T-helper 2 cell (primary cell): ENCODE data around the gene FAM20A.
A peak's percentile ranks its signal among the peaks of the same experiment; 100 is the strongest.

ENCODE experiments used
- DNase-seq, 5 experiments: peaks; one replicate each; pipeline versions ENCODE4 v3.0.0 to v3.0.0-alpha.2; 2012 to 2022

The FAM20A gene

DNA sequence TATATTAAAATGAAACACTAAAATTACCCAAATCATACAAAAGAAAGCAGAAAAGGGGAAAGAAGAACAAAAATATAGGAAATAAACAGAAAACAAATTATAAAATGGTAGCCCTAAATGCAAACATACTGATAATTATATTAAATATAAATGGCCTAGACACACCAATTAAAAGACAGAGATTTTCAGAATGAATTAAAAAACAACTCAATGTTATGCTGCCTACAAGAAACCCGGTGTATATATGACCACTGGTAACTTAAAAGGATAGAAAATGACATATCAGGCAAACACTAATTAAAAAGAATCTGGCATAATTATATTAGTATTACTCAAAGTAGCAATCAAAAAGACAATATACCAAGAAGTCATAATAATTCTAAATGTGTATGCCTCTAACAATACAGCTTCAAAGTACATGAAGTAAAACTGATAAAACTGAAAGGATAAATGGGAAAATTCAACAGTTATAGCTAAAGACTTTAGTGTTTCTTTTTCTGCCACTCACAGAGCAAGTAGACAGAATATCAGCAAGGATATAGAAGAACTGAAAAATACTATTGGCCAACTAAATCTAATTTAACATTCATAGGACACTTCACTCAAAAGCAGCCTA is 7.5 kb upstream of the FAM20A start:
- no peak for DNase-seq

DNA sequence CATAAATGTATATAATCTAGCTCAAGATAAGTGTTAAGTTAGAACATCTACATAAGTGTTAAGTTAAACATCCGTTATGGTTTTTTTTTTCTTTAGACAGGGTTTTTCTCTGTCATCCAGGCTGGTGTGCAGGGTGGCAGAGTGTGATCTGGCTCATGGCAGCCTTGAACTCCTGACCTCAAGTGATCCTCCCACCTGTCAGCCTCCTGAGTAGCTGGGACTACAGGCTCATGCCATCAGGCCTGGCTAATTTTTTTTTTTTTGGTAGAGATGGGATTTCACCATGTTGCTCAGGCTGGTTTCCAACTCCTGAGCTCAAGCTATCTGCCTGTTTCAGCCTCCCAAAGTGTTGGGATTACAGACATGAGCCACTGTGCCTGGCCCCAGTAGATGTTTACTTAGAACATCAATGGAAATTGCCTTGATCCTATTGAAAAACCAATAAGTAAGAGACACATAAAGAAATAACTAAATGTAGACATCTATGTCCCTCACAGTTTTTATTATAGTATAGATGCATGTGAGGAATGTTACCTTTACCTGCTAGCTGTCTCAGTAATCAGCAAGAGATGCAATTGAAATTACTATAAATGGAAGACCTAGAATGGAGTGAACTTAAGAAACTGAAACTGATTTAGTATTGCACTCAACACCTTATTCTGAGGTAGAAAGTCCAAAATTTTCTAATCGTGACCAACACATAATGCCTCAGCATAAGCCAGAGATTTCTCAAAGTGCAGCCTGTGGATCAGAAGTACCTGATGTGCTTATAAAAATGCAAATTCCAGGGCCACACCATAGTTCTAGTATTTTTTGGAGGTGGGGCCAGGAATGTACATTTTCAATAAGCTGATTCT is 5.5 kb upstream of the FAM20A start:
- no peak for DNase-seq

DNA sequence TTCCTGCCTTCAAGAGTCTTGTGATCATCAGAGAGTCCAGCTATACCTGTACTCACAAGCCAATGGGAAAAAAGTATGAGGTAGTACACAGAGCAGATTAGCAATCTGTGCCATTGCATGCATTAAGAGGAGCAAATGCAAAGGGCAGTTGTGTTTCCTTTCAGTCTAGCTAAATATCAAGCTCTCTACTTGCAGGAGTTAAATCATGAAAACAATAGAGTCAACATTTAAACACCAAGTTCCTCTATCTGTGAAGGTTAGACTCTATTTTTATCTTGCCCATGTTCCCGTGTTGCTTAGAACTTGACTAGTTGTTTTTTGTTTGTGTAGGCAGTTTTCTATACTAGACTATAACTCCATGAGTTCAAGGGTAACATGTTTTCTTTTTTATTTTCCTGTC is 4.7 kb upstream of the FAM20A start:
- DNase-seq: no peak

DNA sequence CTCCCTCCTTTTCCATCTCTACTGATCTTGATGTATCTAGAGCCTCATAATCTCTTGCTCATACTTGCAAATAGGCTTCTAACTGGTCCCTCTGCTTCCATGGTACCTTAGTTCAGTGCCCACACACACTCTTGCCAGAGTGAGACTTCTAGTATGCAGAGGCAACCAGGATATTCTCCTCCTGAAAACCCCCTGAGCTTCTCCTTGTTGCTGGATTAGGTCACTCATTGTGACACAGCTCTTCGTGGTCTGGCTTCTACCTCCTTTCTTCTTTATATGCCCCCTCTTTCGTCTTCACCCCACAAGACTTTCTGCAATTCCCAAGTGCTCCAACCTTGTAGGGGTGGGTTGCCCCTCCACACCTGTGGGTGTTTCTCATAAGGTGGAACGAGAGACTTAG is 2.5 kb upstream of the FAM20A start:
- DNase-seq: no peak

DNA sequence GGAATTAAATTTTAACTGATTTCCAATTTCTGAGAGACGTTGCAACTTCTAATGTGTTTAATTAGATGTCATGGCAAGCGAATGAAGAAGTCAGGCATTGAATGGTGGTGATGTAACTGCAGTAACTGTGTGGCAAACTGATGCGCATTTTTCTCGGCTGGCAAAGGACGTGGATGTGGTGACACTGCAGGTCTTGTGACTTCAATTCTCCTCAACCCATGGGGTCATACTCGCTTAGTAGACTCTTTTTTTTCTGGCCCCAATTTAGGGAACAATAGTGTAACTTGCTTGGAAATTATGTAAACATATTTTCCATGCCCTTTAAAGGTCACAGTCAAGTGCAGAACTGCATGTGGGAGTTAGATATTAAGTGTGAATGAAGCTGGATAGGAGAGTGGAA is 1.9 kb upstream of the FAM20A start:
- no peak for DNase-seq

DNA sequence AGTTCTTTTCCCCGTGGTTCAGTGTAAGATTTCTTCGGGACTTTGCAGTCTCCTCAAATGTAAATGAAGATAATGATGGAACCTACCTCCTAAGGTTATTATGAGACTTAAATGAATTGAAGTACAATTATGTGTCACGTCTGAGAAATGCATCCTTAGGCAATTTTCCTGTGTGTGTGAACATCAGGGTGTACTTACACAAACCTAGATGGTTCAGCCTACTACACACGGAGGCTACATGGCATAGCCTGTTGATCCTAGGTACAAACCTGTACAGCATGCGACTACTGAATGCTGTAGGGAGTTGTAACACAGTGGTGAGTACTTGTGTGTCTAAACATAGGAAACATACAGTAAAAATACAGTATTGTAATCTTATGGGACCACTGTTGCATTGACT is 1.1 kb upstream of the FAM20A start:
- no peak for DNase-seq

DNA sequence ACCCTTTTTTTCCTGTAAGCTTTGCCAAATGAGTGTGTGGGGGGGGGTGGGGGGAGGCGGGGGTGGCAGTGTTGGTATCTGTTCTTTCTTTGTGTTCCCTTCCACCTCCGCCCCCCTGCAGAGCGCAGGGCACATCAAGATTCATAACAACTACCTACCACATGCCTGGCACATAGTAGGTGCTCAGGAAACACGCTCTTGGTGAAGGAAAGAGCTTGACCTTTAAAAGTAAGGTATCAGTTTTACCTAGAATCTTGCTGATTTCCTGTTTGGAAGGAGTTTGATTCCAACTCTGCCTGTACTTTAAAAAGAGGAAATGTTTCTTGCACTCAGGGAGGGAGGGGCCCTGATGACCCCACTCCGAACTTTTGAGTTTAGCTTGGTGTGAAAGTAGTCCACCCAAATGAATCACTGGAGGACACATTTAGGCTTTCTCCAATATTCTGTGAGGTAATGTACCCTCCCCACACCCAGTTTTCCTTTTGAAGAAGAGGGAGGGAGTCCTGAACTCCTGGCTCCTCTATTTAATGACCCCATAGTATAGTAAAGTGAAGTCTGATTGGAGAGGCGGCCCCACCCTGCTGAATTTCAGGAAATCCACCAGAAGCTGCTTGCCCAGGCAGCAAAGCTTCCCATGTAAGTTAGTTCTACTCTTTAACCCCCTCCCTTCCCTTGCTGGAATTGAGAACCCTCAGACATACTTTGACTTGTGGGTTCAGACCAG is 560 bp upstream of the FAM20A start:
- DNase-seq: no peak

DNA sequence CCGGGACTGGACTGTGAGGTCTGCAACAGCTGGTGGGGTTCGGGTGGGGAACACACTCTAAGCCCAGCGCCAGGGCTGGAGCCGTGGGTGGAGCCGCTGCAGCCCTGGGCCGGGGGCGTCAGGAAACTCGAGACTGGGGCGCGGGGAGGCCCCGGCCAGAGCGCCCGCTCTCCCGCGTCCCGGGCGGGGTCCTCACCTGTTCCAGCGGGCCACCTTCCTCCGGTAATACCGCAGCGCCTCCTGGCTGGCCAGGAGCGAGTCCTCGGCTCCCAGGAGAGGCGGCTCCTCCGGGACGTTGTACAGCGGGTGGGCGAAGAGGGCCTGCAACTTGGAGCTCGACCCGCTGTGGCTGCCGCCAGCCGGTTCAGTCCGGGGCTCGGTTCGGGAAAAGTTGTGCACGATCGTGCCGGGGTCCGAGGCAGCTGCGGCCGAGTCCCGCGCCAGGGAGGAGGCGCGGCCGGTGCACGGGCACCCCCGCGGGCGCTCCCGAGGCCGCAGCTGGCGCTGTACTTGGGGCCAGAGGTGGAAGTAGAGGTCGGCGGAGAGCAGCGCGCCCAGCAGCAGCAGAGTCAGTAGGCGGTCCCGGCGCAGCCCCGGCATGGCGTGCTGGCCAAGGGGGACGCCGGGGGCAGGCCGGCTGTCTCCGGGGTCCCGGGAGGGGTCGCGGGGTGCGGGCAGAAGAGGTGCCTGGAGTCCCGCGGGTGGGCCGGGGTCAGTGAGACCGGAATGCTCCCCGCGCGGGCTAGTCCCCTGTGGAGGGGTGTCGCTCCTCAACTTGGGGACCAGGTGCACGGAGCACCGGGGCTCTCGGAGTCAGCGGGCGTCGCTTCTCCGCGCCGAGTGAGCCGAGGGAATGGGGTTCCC is 868 bp downstream of the FAM20A start:
- peak in 2 of 5 experiments; percentile 9 for DNase-seq

DNA sequence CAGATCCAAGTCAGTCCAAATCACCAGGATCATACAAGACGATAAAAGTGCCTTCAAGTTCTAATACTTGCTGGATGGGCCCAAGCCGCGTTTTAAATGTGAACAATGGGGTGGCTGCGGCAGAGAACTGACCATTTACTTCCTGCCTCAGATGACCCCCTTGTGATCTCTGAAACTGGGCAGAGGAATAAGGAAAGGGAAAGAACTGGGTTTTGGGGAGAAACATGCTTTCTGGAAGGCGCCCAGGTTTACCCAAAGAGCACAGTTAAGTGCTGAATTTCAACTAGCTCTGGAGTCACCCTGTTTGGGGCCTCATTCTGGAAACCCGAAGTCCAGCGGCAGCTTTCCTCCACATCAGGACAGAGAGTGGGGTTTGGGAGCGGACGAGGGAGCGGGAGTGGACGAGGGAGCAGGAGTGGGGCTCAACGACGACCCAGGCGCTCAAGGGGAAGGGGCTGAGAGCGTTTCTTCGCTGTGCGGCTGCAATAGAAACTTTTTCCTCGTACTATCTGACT is 1.6 kb downstream of the FAM20A start:
- DNase-seq: no peak

DNA sequence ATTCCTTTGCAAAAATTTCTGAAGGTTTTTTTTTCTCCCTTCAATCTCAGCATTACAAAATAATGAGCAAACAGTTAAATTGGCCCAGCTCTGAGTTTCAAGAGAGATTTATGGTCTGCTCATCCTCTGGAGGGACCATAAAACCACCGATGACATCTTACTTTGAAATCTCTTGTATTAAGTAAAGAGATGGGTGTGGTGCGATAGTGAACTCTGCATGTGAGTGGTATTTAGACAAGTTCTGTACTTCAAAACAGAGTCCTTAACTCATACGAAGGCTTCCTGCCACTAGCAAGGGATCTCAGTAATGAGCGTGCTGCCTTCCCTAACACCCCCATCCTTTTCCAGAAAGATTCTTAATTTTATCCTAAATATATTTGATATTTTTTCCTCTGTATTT is 2.1 kb downstream of the FAM20A start:
- no peak for DNase-seq

DNA sequence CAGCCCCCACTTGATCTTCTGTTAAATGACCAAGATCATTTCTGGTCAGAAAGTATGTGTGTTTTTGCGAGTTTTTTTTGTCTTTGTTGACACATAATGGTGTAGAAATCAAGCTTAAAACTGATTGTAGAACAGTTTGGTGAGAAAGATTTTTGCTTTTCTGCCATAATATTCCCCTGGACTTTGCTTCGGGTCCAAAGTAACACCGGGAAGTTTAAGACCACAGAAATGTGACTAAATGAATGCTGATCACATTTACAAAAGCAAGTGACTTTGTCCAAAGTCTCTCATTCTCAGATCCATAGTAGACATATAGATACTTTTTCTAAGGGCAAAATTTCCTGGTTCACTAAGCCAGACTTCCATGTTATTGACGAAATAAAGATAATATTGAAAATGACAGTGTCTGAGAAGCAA is 2.6 kb downstream of the FAM20A start:
- DNase-seq: no peak

DNA sequence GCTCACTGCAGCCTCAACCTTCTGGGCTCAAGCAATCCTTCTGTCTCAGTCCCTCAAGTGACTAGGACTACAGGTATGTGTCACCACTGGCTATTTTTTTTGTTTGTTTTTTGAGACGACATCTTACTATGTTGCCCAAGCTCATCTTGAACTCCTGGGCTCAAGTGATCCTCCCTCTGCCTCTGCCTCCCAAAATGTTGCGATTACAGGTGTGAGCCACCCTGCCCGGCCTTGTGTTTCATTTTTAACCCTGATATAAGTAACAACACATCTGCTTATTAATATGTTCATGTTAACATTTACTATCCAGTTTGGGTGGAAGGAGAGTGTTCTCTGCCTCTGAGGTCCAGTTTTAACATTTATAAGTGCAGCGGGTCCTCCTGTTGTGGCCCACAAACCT is 3.1 kb downstream of the FAM20A start:
- DNase-seq: no peak

DNA sequence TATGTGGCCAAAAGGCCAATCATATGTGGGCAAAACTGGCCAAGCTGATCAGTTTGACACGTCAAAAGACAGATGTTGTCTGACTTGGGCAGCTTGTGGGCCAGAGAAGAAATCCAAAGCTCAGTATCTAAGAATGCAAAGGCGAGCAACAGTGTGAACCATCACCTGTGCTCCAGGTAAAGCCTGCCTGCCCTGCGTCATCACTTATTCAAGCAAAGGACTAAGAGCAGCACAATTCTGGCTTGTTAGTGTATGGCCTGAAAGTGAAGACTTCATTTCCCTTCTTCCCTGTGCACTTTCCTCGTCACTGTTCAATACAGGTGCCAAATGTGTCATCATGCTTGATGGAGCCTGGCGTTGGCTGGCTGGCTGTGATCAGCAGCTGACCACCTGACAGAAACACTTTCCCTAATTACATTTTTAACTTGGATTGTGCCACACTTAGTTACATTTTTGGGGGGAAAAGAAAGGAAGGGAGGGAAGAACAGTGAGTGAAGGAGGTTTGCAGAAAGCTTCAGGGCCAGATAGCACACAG is 4.7 kb downstream of the FAM20A start:
- no peak for DNase-seq

DNA sequence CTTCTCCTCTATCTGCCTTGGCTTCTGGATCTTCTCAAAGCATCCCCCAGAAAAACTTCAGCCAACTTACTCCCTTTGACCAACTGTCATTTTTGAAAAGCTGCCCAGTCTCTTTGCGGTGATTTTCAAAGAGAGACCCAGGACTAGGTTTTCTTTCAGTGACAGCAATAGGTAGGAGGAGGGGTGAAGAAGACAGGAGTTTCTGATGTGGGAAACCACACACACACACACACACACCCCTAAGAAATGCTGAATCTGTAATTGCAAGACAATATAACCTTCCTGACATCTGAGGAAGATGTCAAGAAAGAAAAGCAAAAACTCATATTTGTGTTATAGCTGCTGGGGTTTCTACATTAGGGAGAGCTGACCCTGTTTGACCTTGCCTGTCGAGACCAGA is 5.2 kb downstream of the FAM20A start:
- DNase-seq: peak in 1 of 5 experiments; percentile 20

DNA sequence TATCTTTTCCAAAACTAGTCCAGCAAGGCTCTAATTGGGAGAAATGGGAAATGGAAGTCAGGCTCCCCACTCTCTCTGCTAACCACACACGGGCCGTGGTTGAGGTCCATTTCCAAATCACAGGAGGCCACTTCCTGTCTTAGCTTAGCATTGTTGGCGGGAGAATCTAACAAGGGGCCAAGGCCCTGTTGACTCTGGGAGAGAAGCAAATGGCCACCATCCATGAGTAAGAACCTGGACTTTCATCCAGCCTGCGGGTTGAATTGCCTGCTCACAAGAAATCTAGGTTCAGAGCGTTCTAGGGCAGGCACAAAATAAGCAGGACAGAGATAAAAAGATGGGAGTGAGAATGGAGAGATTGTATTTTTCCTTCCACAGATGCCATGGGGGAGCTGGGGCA is 5.7 kb downstream of the FAM20A start:
- no peak for DNase-seq

DNA sequence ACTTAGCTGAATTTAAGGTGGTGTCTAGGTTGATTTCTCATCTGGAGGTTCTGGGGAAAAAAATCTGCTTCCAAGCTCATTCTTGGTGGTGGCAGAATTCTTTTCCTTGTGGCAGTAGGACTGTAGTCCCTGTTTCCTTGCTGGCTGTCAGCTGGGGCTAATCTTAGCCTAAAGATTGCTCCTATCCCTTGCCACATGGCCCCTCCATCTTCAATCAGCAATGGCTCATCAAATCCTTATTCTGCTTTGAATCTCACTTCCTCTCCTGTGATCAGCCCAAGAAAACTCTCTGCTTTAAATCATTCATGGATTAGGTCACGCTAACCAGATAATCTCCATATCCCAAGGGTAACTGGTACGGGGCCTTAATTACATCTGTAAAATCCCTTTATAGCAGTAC is 6.6 kb downstream of the FAM20A start:
- no peak for DNase-seq

DNA sequence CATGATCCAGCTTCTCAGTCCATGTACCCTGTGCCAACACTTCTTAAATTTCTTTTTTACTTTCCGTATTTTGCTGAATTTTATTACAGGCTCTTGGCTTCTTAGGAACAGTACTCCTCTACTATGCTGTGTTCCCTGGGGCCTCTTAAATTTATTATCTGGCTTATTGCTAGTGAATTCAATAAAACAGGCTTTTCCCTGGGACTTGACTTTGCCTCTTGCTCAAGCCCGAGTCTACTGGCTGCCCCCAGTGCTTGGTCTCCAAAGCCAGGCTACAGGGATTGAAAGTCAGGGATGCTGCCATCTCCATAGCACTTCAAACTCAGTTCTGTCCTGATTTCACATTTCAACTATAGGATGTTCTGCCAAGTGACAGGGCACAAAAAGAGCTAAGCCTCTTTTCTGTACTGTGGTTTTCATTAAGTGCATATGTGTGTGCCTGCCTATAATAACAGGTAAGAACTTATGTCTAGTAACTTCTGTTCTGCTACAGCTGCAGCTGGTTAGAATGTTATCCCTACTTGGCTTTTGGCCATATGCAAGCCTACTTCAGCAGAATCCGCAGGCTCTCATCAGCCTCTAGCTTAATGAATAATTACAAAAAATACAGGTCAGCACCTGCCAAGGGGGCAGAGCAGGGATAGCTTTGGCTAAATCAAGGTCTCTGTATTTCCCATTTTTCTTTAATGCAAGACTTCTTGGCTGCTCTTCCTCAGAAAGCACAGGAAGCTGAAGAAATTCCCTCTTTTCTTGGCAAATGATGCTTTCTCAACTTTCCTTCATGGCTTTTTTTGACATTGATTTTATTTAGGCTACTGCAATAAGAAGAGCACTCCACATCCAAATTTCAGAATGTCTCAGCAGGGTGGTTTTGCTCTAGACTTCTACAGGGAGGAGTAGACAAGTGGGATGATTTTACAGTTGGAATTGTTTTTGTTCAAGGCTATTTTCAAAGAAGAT is 8.2 kb downstream of the FAM20A start:
- no peak for DNase-seq

DNA sequence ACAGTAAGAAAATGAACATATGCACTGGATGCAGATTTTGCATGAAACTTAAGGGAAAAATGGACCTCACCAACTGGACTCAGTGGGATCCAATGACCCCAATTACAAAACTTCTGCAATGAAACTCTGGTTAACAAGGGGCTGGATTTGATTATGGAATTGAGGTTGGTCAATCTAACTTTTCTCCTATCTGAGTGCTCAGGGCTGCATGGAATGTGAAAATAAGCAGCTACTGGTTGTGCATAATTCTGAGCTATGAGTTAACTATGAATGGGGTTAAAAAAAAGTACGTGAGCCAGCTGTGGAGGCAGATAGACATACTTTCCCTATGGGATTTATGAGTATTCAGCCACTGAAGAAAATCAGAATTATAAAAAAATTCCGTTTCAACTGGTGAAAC is 9.2 kb downstream of the FAM20A start:
- DNase-seq: no peak

DNA sequence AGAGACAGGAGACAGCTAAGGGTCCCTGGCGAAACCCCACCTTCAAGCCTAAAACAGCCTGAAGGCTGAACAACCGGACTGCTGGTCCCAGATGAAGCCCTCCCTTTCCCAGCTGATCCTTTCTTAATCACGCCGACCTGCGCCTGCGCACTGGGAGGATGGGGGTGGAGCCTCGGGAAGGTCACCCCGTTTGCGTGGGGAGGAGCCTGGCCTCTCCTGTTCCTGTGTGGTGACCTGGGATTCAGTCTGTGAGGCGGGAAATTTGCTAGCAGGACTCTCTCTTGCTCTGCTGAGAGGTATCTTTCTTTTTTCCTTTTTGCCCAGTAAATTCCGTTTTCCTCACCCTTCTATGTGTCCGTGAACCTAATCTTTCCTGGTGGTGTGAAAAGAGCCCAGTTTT is 9.6 kb downstream of the FAM20A start:
- DNase-seq: no peak

DNA sequence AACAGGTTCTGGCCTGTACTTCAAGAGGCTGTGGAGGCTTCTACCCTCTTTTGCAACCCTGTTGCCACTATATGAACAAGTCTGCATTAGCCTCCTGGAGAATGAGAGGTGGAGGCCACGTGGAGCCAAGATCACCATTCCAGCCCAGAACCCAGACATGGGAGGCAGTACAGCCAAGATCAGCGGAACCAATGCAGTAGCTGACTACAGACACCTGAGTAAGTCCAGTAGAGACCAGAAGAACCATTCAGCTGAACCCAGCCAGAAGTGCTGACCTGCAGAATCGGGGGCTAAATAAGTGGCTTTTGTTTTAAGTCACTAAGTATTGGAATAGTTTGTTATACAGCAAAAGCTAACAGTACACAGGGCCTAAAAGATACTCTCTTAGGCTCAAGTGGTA is 12.1 kb downstream of the FAM20A start:
- DNase-seq: no peak

DNA sequence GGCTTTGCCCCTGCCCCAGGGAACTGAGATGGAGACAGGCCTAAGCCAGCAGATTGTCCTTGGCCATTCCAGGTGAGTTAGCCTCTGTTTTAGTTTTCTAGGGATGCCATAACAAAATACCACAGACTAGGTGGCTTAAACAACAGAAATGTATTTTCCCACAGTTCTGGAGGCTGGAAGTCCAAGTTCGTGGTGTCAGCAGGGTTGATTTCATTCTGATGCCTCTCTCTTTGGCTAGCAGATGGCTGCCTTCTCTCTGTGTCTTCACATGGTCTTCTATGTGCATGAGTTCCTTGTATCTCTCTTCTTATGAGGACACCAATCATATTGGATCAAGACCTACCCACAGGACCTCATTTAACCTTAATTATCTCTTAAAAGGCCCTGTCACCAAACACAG is 12.8 kb downstream of the FAM20A start:
- no peak for DNase-seq
